CD4-positive, alpha-beta T cell (primary cell): ENCODE results near the gene CACNA1E. TPM values are rescaled to one million over a fixed set of nuclear protein-coding genes. Genes with fewer than 3 reads are reported as not detected.

Experiments
- ATAC-seq: fragments of 200-7000 bp; cut with Tn5 transposase; one replicate; pipeline ENCODE4 v1.10.0; 2022; ENCODE audit warnings: mild to moderate bottlenecking; ENCODE audit not compliant: poor library complexity
- CTCF ChIA-PET: fragments of 350-600 bp; sonication (Branson Sonifier 250); formaldehyde crosslinking; loops from one replicate; lab custom pipeline; 2021; ENCODE audit warnings: antibody characterized with exemption, inconsistent platforms; lab: Charles Lee
- POLR2A ChIA-PET: fragments of 350-600 bp; sonication (Branson Sonifier 250); formaldehyde crosslinking; loops from one replicate; lab custom pipeline; 2021; ENCODE audit warnings: antibody characterized with exemption, inconsistent platforms; lab: Charles Lee
- DNase-seq, 14 experiments: peaks; one replicate each; pipeline ENCODE4 v3.0.0-alpha.2; 2013 to 2020; ENCODE audit warnings: mixed read lengths in 2 of 14
- H3K27ac ChIP-seq, 2 donors: one replicate each; pipeline versions ENCODE4 v1.5.1 to v1.7.0; 2013; ENCODE audit warnings: low read length in 2 of 2, low read depth in 1 of 2, mild to moderate bottlenecking in 1 of 2
- H3K27me3 ChIP-seq, 2 experiments: 1 replicate in 1 of 2; 2 replicates in 1 of 2; pipeline versions ENCODE4 v1.6.1 to v1.7.0; 2013; ENCODE audit warnings: low read length in 2 of 2, control low read depth in 1 of 2, mild to moderate bottlenecking in 1 of 2, moderate library complexity in 1 of 2; ENCODE audit not compliant: insufficient read depth in 2 of 2, control insufficient read depth in 1 of 2
- H3K36me3 ChIP-seq: one replicate; pipeline ENCODE4 v1.6.1; 2013; ENCODE audit warnings: low read length, control low read depth; ENCODE audit not compliant: insufficient read depth
- H3K4me1 ChIP-seq: one replicate; pipeline ENCODE4 v1.6.1; 2013; ENCODE audit warnings: low read length, control low read depth; ENCODE audit not compliant: insufficient read depth
- H3K4me3 ChIP-seq: one replicate; pipeline ENCODE4 v1.5.1; 2013; ENCODE audit warnings: mild to moderate bottlenecking, low read length, moderate library complexity
- H3K9me3 ChIP-seq, 2 experiments: 1 replicate in 1 of 2; 2 replicates in 1 of 2; pipeline versions ENCODE4 v1.6.1 to v1.7.0; 2013; ENCODE audit warnings: low read length in 2 of 2, mild to moderate bottlenecking in 2 of 2, control low read depth in 1 of 2, moderate library complexity in 1 of 2; ENCODE audit not compliant: control insufficient read depth in 1 of 2, insufficient read depth in 1 of 2
- H3K27ac Mint-ChIP-seq: one replicate; pipeline ENCODE4 v1.8.0; 2020; ENCODE audit warnings: mixed read lengths
- H3K27me3 Mint-ChIP-seq: one replicate; pipeline ENCODE4 v1.8.0; 2021; ENCODE audit warnings: mixed read lengths
- H3K36me3 Mint-ChIP-seq: one replicate; pipeline ENCODE4 v1.8.0; 2021; ENCODE audit warnings: low read depth, mixed read lengths
- H3K4me1 Mint-ChIP-seq: one replicate; pipeline ENCODE4 v1.8.0; 2021; ENCODE audit warnings: low read depth, mixed read lengths
- H3K4me3 Mint-ChIP-seq: one replicate; pipeline ENCODE4 v1.8.0; 2020; ENCODE audit warnings: mild to moderate bottlenecking, mixed read lengths
- H3K9me3 Mint-ChIP-seq: one replicate; pipeline ENCODE4 v1.8.0; 2020; ENCODE audit warnings: mixed read lengths
- CTCF ChIP-seq: fragments of 200-600 bp; IDR thresholded peaks from one replicate; pipeline ENCODE4 v1.8.0; 2022; ENCODE audit warnings: antibody characterized with exemption, mild to moderate bottlenecking
- intact Hi-C, 2 experiments: fragments of 100-400 bp; cut with DNase I in 1 of 2; cut with micrococcal nuclease in 1 of 2; formaldehyde crosslinking; loops; one replicate each; pipeline versions ENCODE4 v1.15.1 to v1.9.0; 2023 to 2025; cut with DNase I, micrococcal nuclease
- total RNA-seq, 174 experiments: library from RNA in 2 of 174; stranded (reverse) in 2 of 174; gene quantifications; one replicate each; pipeline ENCODE4 v1.2.3 and lab custom pipeline; 2021 to 2026

The CACNA1E gene
- total RNA-seq, 2 experiments from 2014 or later, result not detected

GRCh38 chr1:181763736-181764135 is 280.4 kb downstream of the CACNA1E start:
- no peak overlapping the region for H3K4me3 ChIP-seq
- H3K36me3 Mint-ChIP-seq, result no peaks in the 10 kb centered on the region
- no peak overlapping the region for H3K27ac Mint-ChIP-seq
- no peaks in the 10 kb centered on the region for H3K4me1 ChIP-seq
- ATAC-seq (no peak), DNase-seq (no peak)
- no peaks in the 10 kb centered on the region for H3K27me3 ChIP-seq
- H3K36me3 ChIP-seq, result no peaks in the 10 kb centered on the region
- no peaks in the 10 kb centered on the region for H3K9me3 ChIP-seq
- ChIA-PET CTCF (no interaction called here), POLR2A (no interaction called here)
- H3K4me3 Mint-ChIP-seq, result no peak overlapping the region
- peaks cover 18% of the 10 kb centered on the region for H3K27me3 Mint-ChIP-seq
- intact Hi-C loops, result no loop called here
- no peak overlapping the region for H3K27ac ChIP-seq
- H3K9me3 Mint-ChIP-seq, result no peaks in the 10 kb centered on the region
- no peak for TF ChIP-seq CTCF
- H3K4me1 Mint-ChIP-seq, result no peaks in the 10 kb centered on the region

- intact Hi-C loops, result no loop called here
- no peak for TF ChIP-seq CTCF
- Histone ChIP-seq H3K9me3 (no peaks in the 10 kb centered on the region), H3K36me3 (no peaks in the 10 kb centered on the region), H3K4me1 (no peaks in the 10 kb centered on the region), H3K27me3 (no peaks in the 10 kb centered on the region), H3K27ac (no peak overlapping the region), H3K4me3 (no peak overlapping the region)
- ChIA-PET CTCF (no interaction called here), POLR2A (no interaction called here)
- no peak for ATAC-seq
- Mint-ChIP-seq H3K4me1 (no peaks in the 10 kb centered on the region), H3K36me3 (no peaks in the 10 kb centered on the region), H3K27me3 (peaks cover 24% of the 10 kb centered on the region), H3K27ac (no peak overlapping the region), H3K9me3 (no peaks in the 10 kb centered on the region), H3K4me3 (no peak overlapping the region)
- no peak for DNase-seq
Measured at GRCh38 chr1:181765451-181766026, 282.2 kb downstream of the CACNA1E start.

GRCh38 chr1:181767001-181767708 is 283.8 kb downstream of the CACNA1E start:
- Histone ChIP-seq H3K4me1 (no peaks in the 10 kb centered on the region), H3K4me3 (no peak overlapping the region), H3K27me3 (peaks cover 0 to 3% of the 10 kb centered on the region in 2 experiments), H3K36me3 (no peaks in the 10 kb centered on the region), H3K9me3 (no peaks in the 10 kb centered on the region), H3K27ac (no peak overlapping the region)
- Mint-ChIP-seq H3K4me1 (no peaks in the 10 kb centered on the region), H3K36me3 (no peaks in the 10 kb centered on the region), H3K4me3 (no peak overlapping the region), H3K9me3 (no peaks in the 10 kb centered on the region), H3K27ac (no peak overlapping the region), H3K27me3 (peaks cover 32% of the 10 kb centered on the region)
- ChIA-PET POLR2A (no interaction called here), CTCF (no interaction called here)
- ATAC-seq (no peak), DNase-seq (no peak)
- intact Hi-C loops, result no loop called here
- TF ChIP-seq CTCF, result no peak
